ENCODE measurements around the gene KDM2B. TPM values are rescaled to one million over a fixed set of nuclear protein-coding genes. Genes with fewer than 3 reads are reported as not detected.
A peak's percentile ranks its signal among the peaks of the same experiment; 100 is the strongest.

The KDM2B gene
- total and polyA plus RNA-seq, 2 donors (not counting 1 experiment from before 2014, with no cell fraction given): 108 to 126 TPM

- H3K4me1 Mint-ChIP-seq: peaks cover 34% of the 10 kb centered on the region
- TF ChIP-seq CTCF (IDR thresholded peaks at IDR 0.05) (no peak), EZH2 (IDR thresholded peaks at IDR 0.05; ENCODE audit: borderline replicate concordance, insufficient read depth, low read depth, low read length, poor library complexity, severe bottlenecking) (no peak)
- Histone ChIP-seq H3K4me3 (ENCODE audit: control extremely low read depth in 1 of 5, extremely low read depth in 1 of 5, insufficient read depth in 1 of 5, low read depth in 2 of 5, low read length in 4 of 5) (peak overlapping the region; percentile 57 to 93 (median 65)), H2AFZ (ENCODE audit: insufficient read depth, low read depth, low read length, poor library complexity, severe bottlenecking) (peak overlapping the region; percentile 90), H3K79me2 (ENCODE audit: control insufficient read depth, insufficient read depth, low read length) (no peaks in the 10 kb centered on the region), H3K27ac (ENCODE audit: low read length in 2 of 2) (peak overlapping the region; percentile 69 to 77), H3K9ac (ENCODE audit: low read length) (peak overlapping the region; percentile 82), H3K27me3 (replicated peaks in 1 of 4; ENCODE audit: control extremely low read depth in 1 of 4, control insufficient read depth in 3 of 4, insufficient read depth in 4 of 4, low read length in 3 of 4) (no peaks in the 10 kb centered on the region), H3K4me1 (ENCODE audit: control insufficient read depth in 2 of 2, insufficient read depth in 2 of 2, low read length in 2 of 2) (peaks cover 23 to 47% of the 10 kb centered on the region in 2 donors), H4K20me1 (ENCODE audit: control insufficient read depth, insufficient read depth, low read length, poor library complexity, severe bottlenecking) (no peaks in the 10 kb centered on the region), H3K4me2 (replicated peaks; ENCODE audit: low read depth, low read length, poor library complexity, severe bottlenecking) (peak overlapping the region; percentile 97), H3K36me3 (replicated peaks in 1 of 2; ENCODE audit: control extremely low read depth in 1 of 2, control insufficient read depth in 1 of 2, extremely low read depth in 1 of 2, insufficient read depth in 2 of 2, low read length in 1 of 2) (peaks cover 0 to 1% of the 10 kb centered on the region in 2 experiments), H3K9me3 (ENCODE audit: control extremely low read depth in 1 of 3, control insufficient read depth in 2 of 3, insufficient read depth in 1 of 3, low read length in 2 of 3) (no peaks in the 10 kb centered on the region)
- POLR2A ChIA-PET: interaction anchor here (0.6 to 5.6 kb wide), 13 partner anchors 10 to 902 kb away, joined by 3 to 74 read pairs (median 5); partner anchors contain the start of gene ORAI1
- H3K27me3 Mint-ChIP-seq: no peaks in the 10 kb centered on the region
- H3K9me3 Mint-ChIP-seq (ENCODE audit: insufficient read depth): no peaks in the 10 kb centered on the region
- peak overlapping the region; percentile 94 for H3K4me3 Mint-ChIP-seq
- H3K27ac Mint-ChIP-seq: peak overlapping the region; percentile 94
- ATAC-seq (ENCODE audit: low read depth): peak; percentile 55
- peak; percentile 79 for DNase-seq
- CTCF ChIA-PET: interaction anchor here (0.8 to 9.0 kb wide), 11 partner anchors 11 to 103 kb away, joined by 3 to 72 read pairs (median 6); partner anchors contain the start of gene ORAI1
- intact Hi-C loops (cut with micrococcal nuclease): loop anchor here (1.0 kb wide), 3 partner anchors 10 to 80 kb away; partner anchors contain the start of gene ORAI1
- under 1% methylated on average over 30 of the region's 54 CpGs for WGBS (ENCODE audit: insufficient coverage)
Measured at GRCh38 chr12:121579981-121580868, 598 bp downstream of the KDM2B start.
